MV-4-11 (cell line): ENCODE results near the gene CDK10.
"Not testable (repeated sequence)": the region's sequence is repeated elsewhere in the genome, so short reads cannot be mapped to it uniquely, and the experiment has no call there.

Source experiments
- DNase-seq: peaks from one replicate; lab custom pipeline; 2025; lab: John Stamatoyannopoulos, UW

Gene CDK10

GRCh38 chr16:89695875-89696669, 9.6 kb downstream of the CDK10 start:
- no peak for DNase-seq

GRCh38 chr16:89696670-89697128, 10.2 kb downstream of the CDK10 start:
- DNase-seq, result peak; percentile 42

GRCh38 chr16:89697161-89697615, 10.7 kb downstream of the CDK10 start:
- no peak for DNase-seq

- DNase-seq, result no peak
Measured at GRCh38 chr16:89697616-89698331, 11.3 kb downstream of the CDK10 start.

GRCh38 chr16:89698717-89699116, 12.2 kb downstream of the CDK10 start:
- not testable (repeated sequence) for DNase-seq

- not testable (repeated sequence) for DNase-seq
Measured at GRCh38 chr16:89699629-89700099, 13.2 kb downstream of the CDK10 start.

- peak; percentile 97 for DNase-seq
Measured at GRCh38 chr16:89700100-89700648, 13.7 kb downstream of the CDK10 start.

GRCh38 chr16:89700649-89701424, 14.3 kb downstream of the CDK10 start:
- peak; percentile 32 for DNase-seq

- peak; percentile 88 for DNase-seq
Measured at GRCh38 chr16:89701425-89702406, 15.2 kb downstream of the CDK10 start, which contains the start of gene SPATA2L. Gene SPATA2L (minus strand): TSS chr16:89701705. CDS start chr16:89701232, 473 bp downstream.

- DNase-seq, result no peak
Measured at GRCh38 chr16:89704281-89704680, 17.8 kb downstream of the CDK10 start.

- DNase-seq, result no peak
Measured at GRCh38 chr16:89705006-89705405, 18.5 kb downstream of the CDK10 start.

- no peak for DNase-seq
Measured at GRCh38 chr16:89706518-89707260, 20.2 kb downstream of the CDK10 start.

- DNase-seq, result no peak
Measured at GRCh38 chr16:89707695-89708094, 21.2 kb downstream of the CDK10 start.

GRCh38 chr16:89708481-89708931, 22.0 kb downstream of the CDK10 start:
- no peak for DNase-seq

- DNase-seq, result no peak
Measured at GRCh38 chr16:89709166-89709565, 22.7 kb downstream of the CDK10 start.

- no peak for DNase-seq
Measured at GRCh38 chr16:89709716-89710432, 23.4 kb downstream of the CDK10 start.

- DNase-seq, result no peak
Measured at GRCh38 chr16:89710709-89711564, 24.4 kb downstream of the CDK10 start.
